Subcutaneous adipose tissue (tissue), 4 donors: ENCODE results near the gene MAP3K5. TPM values are rescaled to one million over a fixed set of nuclear protein-coding genes. Genes with fewer than 3 reads are reported as not detected.

Experiments
- CTCF ChIP-seq: fragments of 450-650 bp; IDR thresholded peaks from one replicate; pipeline ENCODE4 v1.5.1; 2016; ENCODE audit warnings: low read depth, mild to moderate bottlenecking, control low read depth, antibody characterized with exemption, moderate library complexity
- total RNA-seq, 4 donors: library from RNA; depleted of rRNA; stranded (reverse); fragments of >200 nt; gene quantifications; one replicate each; pipeline ENCODE4 v1.1.0, GENCODE V29; 2016

The MAP3K5 gene
- total RNA-seq, 4 donors from 2014 or later, result 20.9 to 44.0 (median 37.1) TPM

- no peak for TF ChIP-seq CTCF
Observed at GRCh38 chr6:136775081-136775480, 17.2 kb downstream of the MAP3K5 start.

GRCh38 chr6:136774228-136775041 is 17.8 kb downstream of the MAP3K5 start:
- TF ChIP-seq CTCF, result no peak

DNA sequence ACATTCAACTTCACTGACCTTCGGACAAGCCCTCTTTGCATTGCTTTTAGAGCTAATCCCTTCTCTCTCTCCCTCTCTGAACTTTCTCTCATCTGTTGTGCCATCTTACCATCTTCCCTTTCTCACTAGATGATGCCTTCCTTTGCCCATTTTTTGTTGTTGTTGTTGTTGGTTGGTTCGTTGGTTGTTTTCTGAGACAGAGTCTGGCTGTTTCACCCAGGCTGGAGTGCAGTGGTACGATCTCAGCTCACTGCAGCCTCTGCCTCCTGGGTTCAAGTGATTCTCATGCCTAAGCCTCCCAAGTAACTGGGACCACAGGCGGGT is 18.8 kb downstream of the MAP3K5 start:
- TF ChIP-seq CTCF, result no peak

GRCh38 chr6:136772685-136773472 is 19.4 kb downstream of the MAP3K5 start:
- no peak for TF ChIP-seq CTCF

GRCh38 chr6:136771306-136771705 is 21.0 kb downstream of the MAP3K5 start:
- TF ChIP-seq CTCF, result no peak

GRCh38 chr6:136769759-136770158 is 22.5 kb downstream of the MAP3K5 start:
- no peak for TF ChIP-seq CTCF

- TF ChIP-seq CTCF, result no peak
Observed at GRCh38 chr6:136769124-136769523, 23.2 kb downstream of the MAP3K5 start.
